SK-N-SH (cell line): Measurements from ENCODE around the gene SLC41A3. TPM values are rescaled to one million over a fixed set of nuclear protein-coding genes. Genes with fewer than 3 reads are reported as not detected.

Source experiments
- CTCF ChIA-PET: fragments of 300-600, 350-600 bp; formaldehyde crosslinking; extraction: SDS; loops from one replicate; lab custom pipeline; 2021; lab: Yijun Ruan, JAX
- POLR2A ChIA-PET: fragments of 350-600 bp; sonication (Branson Sonifier 250); formaldehyde crosslinking; extraction: SDS; loops from one replicate; lab custom pipeline; 2020; ENCODE audit warnings: antibody characterized with exemption, inconsistent platforms; lab: Yijun Ruan, JAX
- DNase-seq: peaks from one replicate; pipeline ENCODE4 v3.0.0; 2012
- H2AFZ ChIP-seq: fragments of 200-600 bp; sonication (generic); 2 replicates; pipeline ENCODE4 v1.8.1; 2016; ENCODE audit warnings: antibody characterized with exemption, mild to moderate bottlenecking, low read depth
- H3F3A ChIP-seq: fragments of 200-600 bp; sonication (generic); replicated peaks from 2 replicates; pipeline ENCODE3; 2016; ENCODE audit warnings: antibody characterized with exemption, mild to moderate bottlenecking; ENCODE audit not compliant: insufficient read depth
- H3K27ac ChIP-seq, 2 experiments: fragments of 200-500 bp in 1 of 2; fragments of 200-600 bp in 1 of 2; sonication (Bioruptor generic) in 1 of 2; sonication (generic), shearing (Covaris generic) in 1 of 2; 2 replicates each; pipeline versions ENCODE4 v1.5.1 to v1.6.1; 2014 to 2016; ENCODE audit warnings: low read depth in 2 of 2, inconsistent platforms in 1 of 2, low read length in 1 of 2, mild to moderate bottlenecking in 1 of 2, mixed read lengths in 1 of 2
- H3K27me3 ChIP-seq: fragments of 200-600 bp; sonication (generic), shearing (Covaris generic); 2 replicates; pipeline ENCODE4 v1.6.1; 2016; ENCODE audit warnings: mixed run types; ENCODE audit not compliant: insufficient read depth
- H3K36me3 ChIP-seq, 2 experiments: fragments of 200-500 bp in 1 of 2; fragments of 200-600 bp in 1 of 2; sonication (Bioruptor generic) in 1 of 2; sonication (generic) in 1 of 2; replicated peaks in 1 of 2; 2 replicates each; pipeline versions ENCODE3 to v1.5.1; 2014 to 2016; ENCODE audit warnings: low read length in 1 of 2, mild to moderate bottlenecking in 1 of 2; ENCODE audit not compliant: insufficient read depth in 2 of 2, control insufficient read depth in 1 of 2
- H3K4me1 ChIP-seq, 2 experiments: fragments of 200-500 bp in 1 of 2; fragments of 200-600 bp in 1 of 2; sonication (Bioruptor generic) in 1 of 2; sonication (generic), shearing (Covaris generic) in 1 of 2; 2 replicates each; pipeline versions ENCODE4 v1.5.1 to v1.6.1; 2014 to 2016; ENCODE audit warnings: low read depth in 1 of 2, low read length in 1 of 2, mixed run types in 1 of 2; ENCODE audit not compliant: insufficient read depth in 2 of 2, control insufficient read depth in 1 of 2
- H3K4me2 ChIP-seq: fragments of 200-600 bp; sonication (generic), shearing (Covaris generic); 2 replicates; pipeline ENCODE4 v1.6.1; 2017; ENCODE audit warnings: mixed run types
- H3K4me3 ChIP-seq, 2 experiments: fragments of 200-500 bp in 1 of 2; fragments of 200-600 bp in 1 of 2; sonication (Bioruptor generic) in 1 of 2; sonication (generic), shearing (Covaris generic) in 1 of 2; 2 replicates each; pipeline versions ENCODE4 v1.5.1 to v1.8.1; 2014 to 2016; ENCODE audit warnings: low read depth in 2 of 2, inconsistent platforms in 1 of 2, low read length in 1 of 2, mild to moderate bottlenecking in 1 of 2, mixed read lengths in 1 of 2, moderate library complexity in 1 of 2
- H3K79me2 ChIP-seq: fragments of 200-600 bp; sonication (generic); 2 replicates; pipeline ENCODE4 v1.8.1; 2017; ENCODE audit warnings: mild to moderate bottlenecking; ENCODE audit not compliant: insufficient read depth
- H3K9ac ChIP-seq: fragments of 200-600 bp; sonication (generic); 2 replicates; pipeline ENCODE4 v1.6.1; 2017; ENCODE audit warnings: mixed run types
- H3K9me2 ChIP-seq: fragments of 200-600 bp; sonication (generic); 2 replicates; pipeline ENCODE4 v1.6.1; 2017; ENCODE audit warnings: mixed run types
- H3K9me3 ChIP-seq: fragments of 200-600 bp; sonication (generic); 2 replicates; pipeline ENCODE4 v1.6.1; 2017; ENCODE audit warnings: mixed run types, mild to moderate bottlenecking, moderate library complexity
- H4K20me1 ChIP-seq: fragments of 200-600 bp; sonication (generic); 2 replicates; pipeline ENCODE4 v1.6.1; 2017; ENCODE audit warnings: mild to moderate bottlenecking, mixed run types; ENCODE audit not compliant: insufficient read depth
- ELF1 ChIP-seq: IDR thresholded peaks from 2 replicates; pipeline ENCODE4 v1.4.0; 2012
- EP300 ChIP-seq, 2 experiments: IDR thresholded peaks; 2 replicates each; pipeline versions ENCODE4 v1.4.0 to v1.6.1; 2012; ENCODE audit warnings: borderline replicate concordance in 1 of 2, low read depth in 1 of 2, low read length in 1 of 2
- EZH2phosphoT487 ChIP-seq: fragments of 200-600 bp; sonication (generic); IDR thresholded peaks from 2 replicates; pipeline ENCODE4 v1.6.1; 2017; ENCODE audit warnings: low read depth, mixed run types, mild to moderate bottlenecking, antibody characterized with exemption, moderate library complexity, borderline replicate concordance
- FOSL2 ChIP-seq: IDR thresholded peaks from 2 replicates; pipeline ENCODE4 v1.4.0; 2012; ENCODE audit warnings: low read depth, mild to moderate bottlenecking, moderate library complexity, borderline replicate concordance
- GATA2 ChIP-seq: sonication (generic); formaldehyde crosslinking; IDR thresholded peaks from 2 replicates; pipeline ENCODE4 v1.5.0; 2020; ENCODE audit warnings: mild to moderate bottlenecking, missing genetic modification reagents
- IRF3 ChIP-seq: fragments of 150-350 bp; IDR thresholded peaks from 2 replicates; pipeline ENCODE4 v1.6.1; 2016; ENCODE audit warnings: mild to moderate bottlenecking, low read depth, low read length
- MEF2A ChIP-seq: IDR thresholded peaks from 2 replicates; pipeline ENCODE4 v1.4.0; 2012; ENCODE audit warnings: low read depth, borderline replicate concordance
- RAD21 ChIP-seq: IDR thresholded peaks from 2 replicates; pipeline ENCODE4 v1.6.1; 2012; ENCODE audit warnings: mild to moderate bottlenecking, low read length
- RCOR1 ChIP-seq: fragments of 150-350 bp; IDR thresholded peaks from 2 replicates; pipeline ENCODE4 v1.6.1; 2017; ENCODE audit warnings: antibody characterized with exemption, low read length
- REST ChIP-seq: IDR thresholded peaks from 2 replicates; pipeline ENCODE4 v1.6.1; 2012; ENCODE audit warnings: mild to moderate bottlenecking, low read depth, low read length, moderate library complexity
- SIN3A ChIP-seq: IDR thresholded peaks from 2 replicates; pipeline ENCODE4 v1.6.1; 2012; ENCODE audit warnings: low read depth, mild to moderate bottlenecking, low read length, moderate library complexity, borderline replicate concordance
- TCF12 ChIP-seq: IDR thresholded peaks from 2 replicates; pipeline ENCODE4 v1.4.0; 2012
- USF1 ChIP-seq: IDR thresholded peaks from 2 replicates; pipeline ENCODE4 v1.4.0; 2012; ENCODE audit warnings: low read depth, borderline replicate concordance
- USF2 ChIP-seq: fragments of 150-350 bp; IDR thresholded peaks from 2 replicates; pipeline ENCODE4 v1.6.1; 2017; ENCODE audit warnings: antibody characterized with exemption, low read length, low read depth, borderline replicate concordance
- ZBTB33 ChIP-seq: IDR thresholded peaks from 2 replicates; pipeline ENCODE4 v1.4.0; 2012; ENCODE audit warnings: low read depth, borderline replicate concordance
- WGBS: methylation state at CpG from one replicate; pipeline ENCODE4 v1.1.6; 2017; ENCODE audit warnings: low lambda C conversion rate; 5-methylcytosine and 5-hydroxymethylcytosine counted together
- polyA plus RNA-seq, 3 experiments: library from polyadenylated mRNA; depleted of rRNA; stranded (reverse); fragments of >200 nt; gene quantifications; 2 replicates each; pipeline ENCODE4 v1.2.3, GENCODE V29; 2012

SLC41A3 gene
- polyA plus RNA-seq, 1 of the 3 experiments (the other 2 are of a cell fraction), result 53.4 TPM

- Histone ChIP-seq H4K20me1 (no peaks in the 10 kb centered on the region), H3K9ac (no peak overlapping the region), H3K4me1 (peaks cover 0 to 5% of the 10 kb centered on the region in 2 experiments; a peak in 1 of 4 replicates), H2AFZ (no peak overlapping the region), H3K4me3 (no peak overlapping the region), H3K27me3 (no peaks in the 10 kb centered on the region)
- no peak for TF ChIP-seq ELF1
- TF ChIP-seq EP300 (IDR thresholded peaks at IDR 0.05; ENCODE audit: borderline replicate concordance in 1 of 2, low read depth in 1 of 2, low read length in 1 of 2), result no peak
- no peak for TF ChIP-seq RCOR1
- TF ChIP-seq SIN3A, result no peak
- no peak for TF ChIP-seq USF1
- no peak for TF ChIP-seq EZH2phosphoT487
- no peak for TF ChIP-seq USF2
- no peak for TF ChIP-seq MEF2A
- no peak for TF ChIP-seq GATA2 (CRISPR knock-in tag)
- TF ChIP-seq RAD21, result no peak
- TF ChIP-seq REST, result no peak
- TF ChIP-seq FOSL2, result no peak
- TF ChIP-seq TCF12, result no peak
- no peak for TF ChIP-seq IRF3
- no peak for TF ChIP-seq ZBTB33
- TF ChIP-seq, all 33 proteins: peak for 0
- no peaks in the 10 kb centered on the region for H3K9me2 ChIP-seq
- no peak for DNase-seq
- no peak overlapping the region for H3K27ac ChIP-seq
- no peaks in the 10 kb centered on the region for H3K79me2 ChIP-seq
- H3K36me3 ChIP-seq, result peaks cover 3% of the 10 kb centered on the region in 2 experiments
- POLR2A ChIA-PET, result no interaction called here
- H3K9me3 ChIP-seq, result no peaks in the 10 kb centered on the region
- 100% methylated on average over 1 of the region's 4 CpGs for WGBS
- CTCF ChIA-PET, result no interaction called here
- H3K4me2 ChIP-seq, result no peak overlapping the region
- H3F3A ChIP-seq, result no peaks in the 10 kb centered on the region
These were observed 58.1 kb downstream of the SLC41A3 start for GRCh38 chr3:126025862-126026261.
